LHCN-M2 (cell line): ENCODE data around the gene LTN1. TPM values are rescaled to one million over a fixed set of nuclear protein-coding genes. Genes with fewer than 3 reads are reported as not detected.

Experiments used
- DNase-seq: peaks from one replicate; pipeline ENCODE4 v3.0.0-alpha.2; 2012; ENCODE audit warnings: low read depth
- total RNA-seq: library from RNA; depleted of rRNA; stranded (reverse); fragments of >200 nt; gene quantifications from 2 replicates; pipeline ENCODE4 v1.2.3, GENCODE V29; 2014; rRNA removed

Gene LTN1
- total RNA-seq, 1 experiment from 2014 or later = 24.3 TPM

DNA sequence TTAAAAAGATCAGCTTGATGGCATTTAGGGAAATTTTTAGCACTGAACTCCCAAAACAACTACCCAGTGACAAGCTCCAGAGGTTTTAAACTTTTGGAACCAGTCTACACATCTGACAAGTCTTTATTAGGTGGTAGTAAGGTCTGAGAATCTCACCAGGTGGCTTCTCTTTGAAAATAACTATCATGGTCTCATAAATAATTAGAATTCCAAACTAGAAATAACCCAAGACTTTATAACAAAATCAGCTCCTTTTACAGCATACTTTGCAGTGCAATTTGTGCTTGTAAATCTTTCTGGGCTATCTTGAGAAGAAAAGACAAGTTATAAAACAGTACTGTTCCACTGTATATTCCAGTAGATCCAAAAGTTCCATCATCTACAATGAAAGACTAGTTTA lies 108.7 kb downstream of the LTN1 start:
- DNase-seq = no peak

DNA sequence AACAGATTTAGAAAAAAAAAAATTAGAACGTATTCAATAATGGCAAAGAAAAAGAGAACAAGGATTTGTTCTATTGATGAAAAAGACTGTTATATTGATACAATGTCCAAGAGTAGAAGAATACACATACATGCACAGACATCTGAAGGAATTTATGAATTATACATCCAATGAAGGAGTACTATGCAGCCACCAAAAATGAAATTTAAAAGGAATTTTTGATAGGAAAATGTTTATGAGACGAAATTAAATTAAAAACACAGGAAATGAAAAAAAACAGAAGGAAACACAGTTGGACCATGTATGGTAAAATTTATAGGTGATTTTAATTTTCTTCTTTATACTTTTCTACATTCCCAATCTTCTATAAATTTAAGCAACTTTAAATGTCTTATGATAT lies 110.3 kb downstream of the LTN1 start:
- no peak for DNase-seq

Other genes with a start within 250 kb of the LTN1 start
- 21.8 and 25.4 TPM in 2 replicates for gene RWDD2B, start 26.5 kb upstream of the LTN1 start, total RNA-seq
- 40.4 and 41.1 TPM in 2 replicates for gene USP16, start 31.8 kb upstream of the LTN1 start, total RNA-seq
- gene CCT8, start 80.8 kb upstream of the LTN1 start, total RNA-seq = 246 and 253 TPM in 2 replicates
- 23.1 and 44.1 TPM in 2 replicates for gene MAP3K7CL, start 137.8 kb upstream of the LTN1 start, total RNA-seq